HT-29 (cell line): Measurements from ENCODE around the gene EHD4. TPM values are rescaled to one million over a fixed set of nuclear protein-coding genes. Genes with fewer than 3 reads are reported as not detected.

ENCODE experiments used
- DNase-seq: peaks from one replicate; pipeline ENCODE4 v3.0.0-alpha.2; 2015; ENCODE audit warnings: low spot score
- total RNA-seq: library from RNA; depleted of rRNA; stranded (reverse); fragments of >200 nt; shearing (Covaris generic); gene quantifications from 2 replicates; pipeline ENCODE4 v1.2.3, GENCODE V29; 2014

The EHD4 gene
- total RNA-seq, 1 experiment from 2014 or later: 60.6 TPM

DNA sequence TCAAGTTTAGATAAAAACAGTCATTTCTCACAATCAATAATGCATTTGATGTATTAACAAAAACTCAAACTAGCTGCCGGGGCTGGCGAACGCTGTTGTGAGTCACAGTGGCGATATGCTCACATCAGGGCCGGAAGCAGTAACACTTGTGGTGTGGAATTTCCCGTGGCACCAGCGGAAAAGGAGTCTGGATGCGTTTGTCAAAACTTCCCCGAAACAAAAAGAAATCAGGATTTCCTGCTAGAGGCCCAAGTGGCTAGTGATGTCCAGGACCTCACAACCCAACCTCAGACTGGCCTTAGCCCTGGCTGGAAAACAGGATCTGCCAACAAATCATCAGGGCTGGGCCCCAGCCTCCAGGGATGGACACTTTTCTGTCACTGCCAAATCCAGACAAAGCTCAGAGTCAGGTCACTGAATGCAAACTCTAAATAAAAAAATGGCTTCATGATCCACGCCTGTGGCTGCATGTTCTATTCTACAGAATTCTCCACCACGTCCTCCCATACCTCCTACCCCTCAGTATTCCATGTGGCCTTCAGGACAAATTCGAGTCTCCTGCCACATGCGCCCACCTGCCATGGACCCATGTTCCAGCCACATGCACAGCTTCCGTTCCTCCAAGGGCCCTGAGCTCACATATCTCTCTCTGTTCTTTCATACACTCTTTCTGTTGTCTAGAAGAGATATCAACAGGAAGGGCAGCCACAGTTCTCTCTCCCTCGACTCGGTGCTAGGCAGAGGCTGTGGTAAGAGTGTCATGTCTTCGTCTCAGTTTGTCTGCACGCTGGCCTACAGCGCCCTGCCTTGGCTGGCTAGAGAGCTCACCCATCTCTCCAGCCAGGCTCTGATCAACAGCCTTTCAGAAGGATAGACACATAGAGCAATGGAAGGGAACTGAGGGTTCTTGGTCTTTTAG, 35.4 kb downstream of the EHD4 start:
- no peak for DNase-seq

DNA sequence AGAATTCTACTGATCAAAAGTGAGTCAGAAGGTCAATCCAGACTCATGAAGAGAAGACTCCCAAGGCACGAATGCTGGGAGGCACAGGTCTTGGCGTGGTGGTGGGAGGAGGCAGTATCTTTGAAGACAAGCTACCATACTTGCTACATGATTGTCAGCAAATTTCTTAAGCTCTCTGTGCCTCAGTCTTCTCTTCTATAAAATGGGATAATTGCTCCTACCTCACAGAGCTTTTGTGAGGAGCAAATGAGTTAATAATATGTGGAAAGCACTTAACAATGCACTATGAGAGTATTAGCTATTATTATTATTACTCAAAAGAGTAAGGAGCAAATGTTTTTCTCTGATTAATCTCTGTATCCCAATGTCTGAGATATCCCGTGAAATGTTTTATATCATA, 36.2 kb downstream of the EHD4 start:
- no peak for DNase-seq

DNA sequence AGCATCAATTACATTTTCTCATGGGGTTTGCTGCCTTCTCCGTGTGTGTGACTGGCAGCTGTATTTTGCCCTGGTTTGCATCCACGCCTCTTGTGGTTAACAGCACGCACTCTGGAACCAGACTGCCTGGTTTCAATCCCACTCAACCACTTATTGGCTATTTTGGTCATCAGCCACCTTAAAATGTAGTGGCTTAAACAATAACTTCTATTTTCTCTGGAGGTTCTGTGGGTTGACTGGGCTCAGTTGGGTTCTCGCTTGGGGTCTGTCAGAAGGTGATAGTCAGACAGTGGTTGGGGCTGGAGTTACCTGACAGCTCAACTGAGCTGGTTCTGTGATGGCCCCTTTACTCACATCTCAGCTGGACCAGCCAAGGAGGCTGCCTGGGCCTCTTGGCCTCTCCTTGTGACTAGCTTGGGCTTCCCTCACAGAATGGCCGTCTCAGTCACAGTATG, 36.8 kb downstream of the EHD4 start:
- DNase-seq: peak; percentile 29

DNA sequence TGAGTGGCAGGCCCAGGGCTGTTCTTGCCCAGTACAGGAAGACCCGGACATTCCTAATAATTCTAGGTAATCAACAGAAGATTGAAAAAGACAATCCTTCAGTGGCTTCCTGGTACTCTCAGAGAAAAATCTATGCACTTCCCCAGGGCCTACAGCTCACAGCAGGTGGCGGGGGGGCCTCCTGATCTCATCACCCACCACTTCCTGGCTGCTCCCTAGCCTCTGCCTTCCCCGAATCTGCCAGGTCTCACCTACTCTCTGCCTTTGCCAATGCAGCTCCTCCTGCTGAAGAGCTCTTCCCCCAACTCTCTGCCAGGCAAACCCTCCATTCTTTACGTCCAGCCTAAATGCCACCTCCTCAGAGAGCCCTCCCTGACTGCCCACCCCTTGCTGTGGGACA, 37.5 kb downstream of the EHD4 start:
- peak; percentile 78 for DNase-seq

DNA sequence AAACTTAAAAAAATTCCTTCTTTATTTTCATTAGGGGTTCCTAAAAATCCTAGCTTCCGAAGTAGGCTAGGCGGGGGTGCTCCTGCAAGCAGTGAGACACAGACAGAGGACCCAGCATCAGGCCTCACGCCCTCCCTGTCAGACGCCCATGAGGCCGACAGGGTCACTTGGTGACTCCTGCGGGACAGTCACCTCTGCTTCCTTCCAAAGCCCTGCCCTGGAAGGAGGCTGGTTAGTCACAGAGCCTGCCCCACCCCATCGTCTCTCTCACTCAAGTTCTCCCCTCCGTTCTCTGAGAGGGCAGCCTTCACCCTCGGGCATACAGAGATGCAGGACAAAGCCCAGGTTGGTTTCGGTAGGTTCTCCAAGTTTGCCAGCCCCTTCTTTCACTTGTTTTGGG, 38.6 kb downstream of the EHD4 start:
- DNase-seq: peak; percentile 74

DNA sequence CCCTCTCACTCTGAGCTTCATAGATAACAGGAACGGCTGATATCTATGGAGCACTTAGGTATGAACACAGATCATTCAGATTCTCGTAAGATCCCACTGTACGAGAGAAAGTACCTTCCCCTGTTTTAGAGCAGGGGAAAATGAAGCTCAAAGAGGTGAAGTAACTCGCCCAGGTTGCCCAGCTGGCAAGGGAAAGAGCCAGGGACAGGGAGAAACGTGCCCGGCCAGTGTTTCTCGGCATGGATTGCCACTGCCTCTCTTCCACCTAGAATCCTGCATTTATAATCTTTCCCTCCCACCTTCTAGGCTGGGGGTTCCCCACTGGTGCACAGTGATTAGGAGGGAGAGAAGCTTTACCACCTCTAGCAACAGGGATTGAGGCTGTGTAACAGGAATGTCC, 39.0 kb downstream of the EHD4 start:
- no peak for DNase-seq

DNA sequence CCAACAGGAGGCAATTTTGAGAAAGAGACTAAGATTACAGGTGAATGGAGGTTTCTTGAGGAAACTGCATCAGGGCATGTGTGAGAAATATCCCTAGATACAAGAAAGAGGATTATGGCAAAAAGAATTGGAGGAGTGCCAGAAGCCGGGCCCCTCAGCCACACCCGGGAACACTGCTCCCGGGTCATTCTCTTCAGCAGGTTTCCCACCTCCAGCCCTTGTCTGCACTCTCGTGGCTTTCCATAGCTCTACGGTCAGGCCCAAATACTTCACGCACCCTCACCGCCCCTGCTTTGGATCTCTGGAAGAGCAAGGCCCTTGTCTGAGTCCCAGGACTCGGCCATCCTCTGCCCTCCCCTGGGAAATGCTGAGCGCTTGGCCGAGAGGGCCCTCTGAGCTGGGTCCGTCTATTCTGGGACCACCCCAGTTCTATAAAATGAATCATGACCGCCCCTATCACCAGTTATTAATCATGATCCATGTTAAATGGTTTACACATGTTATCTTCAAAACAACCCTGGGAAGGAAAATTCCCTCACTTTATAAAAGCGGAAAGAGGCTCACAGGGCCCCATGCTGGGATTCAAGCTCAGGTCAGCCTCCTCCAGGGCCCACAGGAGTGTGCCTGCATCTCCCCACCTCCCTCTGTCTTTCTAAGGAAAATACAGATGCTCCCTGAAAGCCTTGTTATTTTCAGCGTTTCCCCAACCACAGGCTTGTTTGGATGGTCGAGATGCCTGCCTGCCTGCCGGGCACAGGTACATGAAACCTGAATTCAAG, 39.7 kb downstream of the EHD4 start:
- DNase-seq: no peak

DNA sequence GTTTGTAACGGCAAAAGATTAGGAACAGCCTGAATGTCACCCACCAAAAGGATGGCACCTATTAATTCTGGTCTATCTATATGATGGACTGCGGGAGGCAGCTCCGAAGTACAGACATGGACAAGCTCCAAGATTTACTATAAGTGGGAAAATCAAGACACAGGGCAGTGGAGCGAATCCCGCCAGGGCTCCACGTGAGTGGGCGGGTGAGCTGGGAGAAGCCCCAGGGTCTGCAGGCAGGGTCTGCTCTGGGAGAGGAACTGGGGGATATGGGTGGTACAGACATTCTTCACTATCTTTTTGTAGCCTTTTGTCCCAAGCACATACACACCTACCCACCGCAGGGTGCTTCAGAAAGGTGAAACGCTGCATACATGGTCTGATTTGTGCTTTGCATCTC, 40.3 kb downstream of the EHD4 start:
- no peak for DNase-seq

DNA sequence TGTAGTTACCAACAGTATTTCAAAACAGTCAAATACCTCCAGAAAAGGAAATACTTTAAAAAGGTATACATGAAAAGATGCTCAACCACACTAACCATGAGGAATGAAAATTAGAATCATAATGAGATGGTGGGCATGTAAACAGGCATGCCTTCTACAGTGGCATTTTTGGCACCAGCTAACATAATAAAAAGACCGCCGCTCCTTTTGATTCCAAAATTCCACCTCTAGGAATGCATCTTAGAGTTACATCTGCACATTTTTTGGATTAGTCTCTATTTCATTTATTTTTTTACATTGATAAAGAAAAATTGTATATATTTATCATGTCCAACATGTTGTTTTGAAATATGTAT, 41.5 kb downstream of the EHD4 start:
- DNase-seq: no peak

DNA sequence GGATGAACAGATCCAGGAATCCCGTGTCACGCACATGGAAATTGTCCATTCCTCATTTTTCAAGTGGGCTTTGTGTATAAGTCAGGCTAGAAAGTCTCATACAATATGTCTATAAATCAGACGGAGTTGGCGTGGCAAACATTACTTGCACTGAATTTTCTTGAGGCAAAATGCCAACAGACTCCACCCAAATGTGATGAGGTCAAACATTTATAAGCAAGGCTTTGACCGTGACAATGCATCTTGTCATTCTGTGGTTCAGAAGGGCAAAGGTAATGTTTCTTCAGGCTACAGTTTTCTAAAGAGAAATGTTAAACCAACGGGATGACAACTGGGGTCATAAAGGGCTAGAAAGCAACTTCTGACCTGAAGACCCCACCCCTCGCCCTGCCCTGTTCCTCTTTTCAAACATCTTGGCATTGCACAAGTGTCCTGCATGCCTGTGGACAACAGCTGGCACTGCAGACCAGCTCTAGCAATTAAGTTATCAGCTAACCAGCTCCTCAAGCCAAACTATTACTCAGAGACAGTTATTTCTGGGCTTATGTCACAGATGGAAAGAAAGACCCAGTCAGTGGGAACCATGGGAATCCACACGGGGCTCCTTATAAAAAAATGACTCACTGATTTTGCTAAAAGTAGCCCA, 42.0 kb downstream of the EHD4 start:
- peak; percentile 87 for DNase-seq

DNA sequence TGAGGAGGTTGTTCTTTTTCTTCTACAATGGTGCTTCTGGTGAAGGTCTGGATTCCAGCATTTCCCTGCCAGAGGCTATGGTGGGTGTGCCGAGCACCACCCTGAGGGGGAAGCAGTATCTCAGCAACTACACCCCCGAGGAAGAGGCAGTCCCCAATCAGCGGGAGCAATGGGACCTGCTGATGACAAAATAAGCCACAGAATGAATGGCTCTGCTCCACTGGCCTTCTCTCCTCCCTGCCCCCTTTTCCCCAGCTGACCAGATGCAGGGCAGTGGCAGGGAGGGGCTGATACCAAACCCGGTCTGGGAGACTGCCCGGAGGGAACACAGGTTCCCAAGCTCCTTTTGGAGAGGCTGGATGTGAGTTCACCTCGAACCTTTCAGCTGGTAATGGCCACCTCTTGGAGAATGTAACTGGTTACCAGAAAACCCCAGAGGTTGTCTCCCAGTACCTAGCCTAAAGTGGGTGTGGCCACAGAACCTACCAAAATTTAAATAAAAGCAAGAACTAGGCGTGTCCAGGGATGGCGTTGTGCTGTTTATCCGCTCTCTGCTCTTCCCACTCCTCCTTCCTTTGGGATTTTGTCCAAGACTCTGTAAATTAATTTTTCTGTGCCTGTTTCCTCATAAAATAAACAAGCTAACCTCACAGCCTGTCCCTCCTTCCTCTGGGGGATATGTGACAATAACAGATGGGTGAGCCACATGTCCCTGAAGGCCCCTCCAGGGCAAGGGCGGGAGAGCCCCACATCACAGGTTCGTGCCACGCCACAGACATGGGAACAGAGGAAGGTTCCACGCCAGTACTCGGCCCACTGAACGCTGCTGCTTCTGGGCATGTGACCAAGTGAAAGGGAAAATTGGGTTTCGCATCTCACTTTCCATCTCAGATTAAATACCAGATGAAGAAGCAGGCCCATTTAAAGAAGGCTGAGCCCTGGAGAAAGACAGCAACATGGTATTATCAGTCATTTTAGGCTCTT, 43.4 kb downstream of the EHD4 start:
- DNase-seq: no peak

DNA sequence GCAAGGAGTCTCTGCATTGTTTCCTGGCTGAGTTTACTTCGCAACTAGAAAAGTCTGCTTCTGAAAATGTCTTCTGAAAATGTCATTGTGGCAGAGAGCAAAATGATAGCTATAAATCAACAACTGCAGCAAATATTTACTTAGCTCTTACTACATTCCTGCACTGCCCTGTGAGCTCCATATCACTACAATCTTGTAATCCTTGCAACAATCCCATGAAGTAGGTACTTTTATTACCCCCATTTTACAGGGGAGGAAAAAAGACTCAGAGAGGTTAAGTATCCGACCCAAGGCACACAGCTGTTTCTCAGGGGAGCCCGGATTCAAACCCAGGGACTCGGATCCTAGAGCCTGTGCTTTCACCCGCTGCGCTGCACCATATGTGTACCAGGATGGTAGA, 44.3 kb downstream of the EHD4 start:
- DNase-seq: peak; percentile 78

DNA sequence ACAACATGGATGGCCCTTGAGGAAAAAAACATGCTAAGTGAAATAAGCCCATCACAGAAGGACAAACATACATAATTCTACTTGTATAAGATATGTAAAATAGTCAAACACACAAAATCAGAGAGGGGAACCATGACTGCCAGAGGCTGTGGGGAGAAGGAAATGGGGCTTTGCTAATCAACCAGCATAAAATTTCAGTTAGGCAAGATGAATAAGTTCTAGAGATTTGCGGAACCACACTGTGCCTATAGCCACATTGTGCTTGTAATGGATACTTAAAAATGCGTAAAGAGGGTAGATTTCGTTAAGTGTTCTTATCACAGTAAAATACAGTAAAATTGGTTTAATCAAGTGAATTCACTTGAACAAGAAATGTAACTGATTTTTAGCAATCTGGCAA, 44.8 kb downstream of the EHD4 start:
- DNase-seq: no peak

DNA sequence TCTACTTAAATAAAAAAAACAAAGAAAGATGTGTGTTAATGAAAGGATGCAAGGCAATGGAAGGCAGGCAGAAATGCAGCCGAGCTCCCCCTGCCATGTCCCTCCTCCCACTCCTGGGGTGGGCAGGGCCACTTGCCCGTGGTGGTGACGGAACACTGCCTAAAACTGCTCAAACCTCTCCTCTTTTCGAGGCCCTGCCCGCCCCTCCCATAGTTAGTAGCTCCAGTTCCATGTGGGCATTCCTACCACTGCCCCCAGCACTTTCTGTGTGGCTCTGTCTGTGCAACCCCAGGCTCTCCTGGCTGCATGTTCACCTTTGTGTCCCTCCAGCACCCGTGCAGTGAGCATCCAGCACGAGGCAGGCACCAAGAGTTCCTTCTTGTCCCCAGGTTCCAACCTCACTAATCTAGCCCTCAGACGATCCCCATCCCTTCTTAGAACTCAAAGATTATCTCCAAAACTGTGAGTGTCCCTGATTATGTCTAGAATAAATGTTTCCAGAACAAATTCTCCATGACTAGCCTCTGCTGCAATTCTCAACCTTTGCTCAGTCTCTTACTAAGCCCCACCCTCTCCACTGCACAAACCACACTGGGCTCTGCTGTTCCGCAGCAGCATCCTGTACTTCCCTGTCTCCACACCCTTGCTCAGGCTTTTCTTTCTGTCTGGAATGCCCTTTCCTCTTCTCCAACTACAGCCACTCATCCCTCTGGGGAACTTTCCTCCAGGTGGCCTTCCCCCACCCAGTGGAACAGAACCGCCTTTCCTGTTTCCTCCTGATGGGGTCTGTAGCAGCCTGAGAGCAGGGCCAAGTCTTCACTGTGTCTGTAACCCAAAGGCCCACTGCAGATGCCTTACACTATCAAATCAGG, 45.9 kb downstream of the EHD4 start:
- peak; percentile 76 for DNase-seq

DNA sequence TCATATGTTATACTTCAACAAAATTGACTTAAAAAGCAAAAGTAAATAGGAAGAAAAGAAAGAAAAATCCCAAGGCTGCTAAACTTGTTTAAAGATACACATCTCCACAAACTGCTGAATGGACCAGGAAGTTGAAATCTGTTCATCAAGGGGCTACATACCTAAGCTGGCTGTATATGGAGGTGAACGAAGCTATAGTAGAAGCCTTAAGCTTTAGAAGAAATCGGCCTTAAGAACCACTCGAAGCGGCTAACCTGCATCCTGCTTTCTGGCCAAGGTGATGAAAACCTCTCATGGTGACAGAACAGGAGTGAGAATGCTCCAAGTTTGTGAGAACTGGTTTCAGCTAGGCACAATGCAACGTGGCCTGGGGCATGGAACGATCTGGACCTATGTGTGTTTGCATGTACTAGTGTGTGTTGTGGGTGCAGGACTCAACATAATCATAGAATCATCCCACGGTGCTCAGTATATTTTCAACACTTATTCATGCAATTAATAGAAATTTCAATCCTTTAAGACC, 47.2 kb downstream of the EHD4 start:
- DNase-seq: no peak

DNA sequence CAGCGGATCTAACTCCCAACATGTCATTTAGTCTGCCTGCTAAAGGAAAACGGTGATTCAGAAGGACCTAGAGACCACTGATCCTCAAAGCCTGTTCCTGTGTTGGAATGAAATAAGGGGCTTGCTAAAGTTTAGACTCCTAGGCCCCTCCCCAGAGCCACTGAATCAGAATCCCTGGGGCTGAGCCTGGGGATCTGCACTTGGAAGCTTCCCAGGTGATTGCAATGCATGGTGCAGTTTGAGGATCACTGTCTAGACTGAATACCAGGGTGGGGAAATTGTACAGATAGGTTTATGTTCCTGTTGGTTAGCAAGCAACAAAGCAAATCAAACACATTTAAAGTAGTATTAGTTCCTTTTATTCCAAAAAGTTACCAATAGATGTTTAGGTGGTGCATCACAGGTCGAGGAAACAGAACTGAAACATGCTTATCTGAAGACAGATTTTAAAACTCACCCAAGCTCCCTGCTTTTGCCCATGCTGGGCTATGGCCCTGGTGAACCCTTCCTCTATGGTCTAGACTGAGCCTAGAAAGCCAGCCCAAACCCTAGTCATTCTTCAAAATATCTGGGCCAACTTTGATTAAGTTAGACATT, 48.9 kb downstream of the EHD4 start:
- DNase-seq: no peak

DNA sequence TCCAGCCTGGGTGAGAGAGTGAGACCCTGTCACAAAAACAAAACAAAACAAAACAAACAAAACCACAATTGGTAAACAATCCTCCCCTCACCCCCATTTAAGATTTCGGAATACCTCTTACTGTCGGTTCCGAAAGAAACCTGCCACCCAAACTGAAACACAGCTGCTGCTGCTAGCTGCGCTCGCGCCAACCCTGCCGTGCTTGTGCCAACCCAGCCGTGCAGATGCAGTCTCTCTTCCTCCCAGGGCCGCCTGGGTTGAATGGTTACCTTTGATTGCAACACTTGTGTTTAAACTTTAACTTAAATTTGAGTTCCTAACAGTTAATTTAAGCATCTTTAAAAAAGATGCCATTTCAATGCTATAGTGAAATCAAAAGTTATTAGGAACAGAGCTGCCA, 50.0 kb downstream of the EHD4 start:
- no peak for DNase-seq

DNA sequence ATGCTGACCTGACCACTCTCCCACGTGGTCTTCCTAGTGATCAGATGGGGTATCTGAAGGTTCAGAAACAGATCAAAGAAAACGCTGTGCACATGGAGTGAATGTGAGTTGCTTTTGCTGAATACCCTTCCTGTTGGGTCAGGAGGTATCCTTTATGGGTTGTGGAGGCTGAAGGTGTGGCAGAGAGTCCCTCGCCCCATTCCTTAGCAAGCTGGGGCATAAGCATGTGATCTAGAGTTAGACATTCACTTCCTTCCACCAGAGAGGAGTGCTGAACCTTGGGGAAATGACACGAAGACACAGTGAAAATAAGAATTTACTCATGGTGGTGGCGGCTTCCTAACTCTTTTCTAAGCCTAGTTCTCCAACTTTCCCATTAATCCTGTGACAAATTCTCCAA, 50.7 kb downstream of the EHD4 start:
- DNase-seq: no peak

DNA sequence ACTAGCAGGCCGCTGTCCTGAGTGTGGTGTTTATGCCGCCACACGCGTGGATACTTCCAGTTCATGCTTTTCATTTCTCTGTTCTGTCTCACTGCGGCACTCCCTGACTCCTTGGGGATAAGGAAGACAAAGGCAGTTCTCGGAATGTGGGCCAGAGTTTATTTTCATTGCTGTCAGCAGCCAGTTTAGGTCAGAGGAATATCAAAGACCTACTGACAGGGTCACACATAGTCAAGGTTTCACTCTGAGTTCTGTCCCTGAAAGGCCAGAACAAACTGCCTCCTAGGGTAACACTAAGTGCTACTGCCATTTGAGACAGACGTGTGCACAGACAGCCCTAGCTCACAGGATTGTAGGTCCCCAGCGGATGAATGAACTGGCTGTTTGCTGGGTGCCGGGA, 51.2 kb downstream of the EHD4 start:
- no peak for DNase-seq
